GM20000 (cell line): ENCODE results near the gene ROBO2.

Experiments
- DNase-seq: peaks from one replicate; pipeline ENCODE4 v3.0.0; 2012; ENCODE audit warnings: low spot score
- CTCF ChIP-seq: IDR thresholded peaks from 2 replicates; pipeline ENCODE4 v1.5.1; 2012; ENCODE audit warnings: mild to moderate bottlenecking, control low read depth; ENCODE audit errors: extremely low read depth, missing control alignments

Gene ROBO2

GRCh38 chr3:77160931-77161497, 121.1 kb downstream of the ROBO2 start:
- no peak for DNase-seq
- no peak for TF ChIP-seq CTCF

- TF ChIP-seq CTCF, result no peak
- no peak for DNase-seq
These were observed 129.9 kb downstream of the ROBO2 start for GRCh38 chr3:77169823-77170222.

- no peak for DNase-seq
- TF ChIP-seq CTCF, result no peak
These were observed 131.1 kb downstream of the ROBO2 start for GRCh38 chr3:77171026-77171425.

- DNase-seq, result no peak
- TF ChIP-seq CTCF, result no peak
These were observed 139.9 kb downstream of the ROBO2 start for GRCh38 chr3:77179762-77180161.

GRCh38 chr3:77182341-77182740, 142.4 kb downstream of the ROBO2 start:
- TF ChIP-seq CTCF, result no peak
- DNase-seq, result no peak

- no peak for TF ChIP-seq CTCF
- DNase-seq, result no peak
These were observed 146.4 kb downstream of the ROBO2 start for GRCh38 chr3:77186319-77186718.

- TF ChIP-seq CTCF, result no peak
- no peak for DNase-seq
These were observed 146.8 kb downstream of the ROBO2 start for GRCh38 chr3:77186728-77187127.

GRCh38 chr3:77188210-77188609, 148.3 kb downstream of the ROBO2 start:
- DNase-seq, result no peak
- TF ChIP-seq CTCF, result no peak
